NCI-H345 (cell line): ENCODE results near the gene PROKR1.
"Not testable (repeated sequence)": the region's sequence is repeated elsewhere in the genome, so short reads cannot be mapped to it uniquely, and the experiment has no call there.

Experiments
- DNase-seq: peaks from one replicate; lab custom pipeline; 2025; lab: John Stamatoyannopoulos, UW

The PROKR1 gene

DNA sequence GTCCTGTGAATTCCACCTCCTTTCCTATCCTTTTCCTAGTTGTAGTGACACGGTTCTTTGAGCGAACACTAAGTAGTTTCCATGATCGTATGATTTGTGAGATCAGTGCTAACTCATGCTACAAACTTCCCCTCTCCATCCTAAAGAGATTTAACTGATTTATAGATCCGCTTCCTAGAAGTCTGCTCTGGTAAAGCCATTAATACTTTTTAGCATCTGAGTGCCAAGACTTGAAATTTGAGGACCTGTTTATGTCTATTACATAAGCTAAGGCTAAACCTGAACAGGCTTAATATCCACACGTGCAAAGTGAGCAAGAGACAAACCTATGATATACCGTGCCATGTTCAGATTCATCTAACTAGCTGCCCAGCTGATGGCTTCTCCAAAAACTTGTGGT lies 14.9 kb downstream of the PROKR1 start:
- DNase-seq: no peak

DNA sequence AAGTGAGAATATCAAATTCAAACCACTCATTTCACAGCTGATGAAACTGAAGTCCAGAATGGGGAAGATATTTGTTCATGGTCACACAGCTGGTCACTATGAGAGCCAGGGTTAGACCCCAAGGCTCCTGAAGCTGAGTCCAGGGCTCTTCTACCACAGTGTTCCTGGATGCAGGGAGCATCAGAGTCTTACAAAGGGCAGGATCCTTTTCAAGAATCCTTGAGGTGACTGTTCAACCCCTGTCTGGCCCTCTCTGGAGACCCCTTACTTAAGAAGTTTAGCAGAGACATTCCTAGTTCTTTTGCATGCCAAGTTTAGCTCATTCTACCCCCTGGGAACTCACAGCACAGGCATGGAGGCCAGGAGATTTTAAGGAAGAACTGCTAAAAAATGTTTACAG lies 15.7 kb downstream of the PROKR1 start:
- no peak for DNase-seq

DNA sequence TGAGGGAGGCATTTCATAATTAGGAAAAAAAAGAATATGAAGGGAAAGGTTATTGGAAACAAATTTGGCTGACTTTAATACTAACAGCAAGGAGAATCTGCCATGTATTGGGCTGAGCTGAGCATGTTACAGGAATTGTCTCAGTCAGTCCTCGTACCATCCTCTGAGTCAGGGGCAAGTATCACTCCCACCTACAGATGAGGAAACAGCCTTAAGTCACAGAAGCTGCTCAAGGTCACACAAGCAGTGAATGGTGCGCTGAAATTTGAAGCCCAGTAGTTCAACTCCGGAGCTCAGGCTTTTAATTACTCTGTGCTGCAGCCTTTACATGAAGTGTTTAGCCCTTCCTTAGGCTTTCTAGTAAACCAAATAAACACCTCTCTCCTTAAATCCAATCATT lies 17.3 kb downstream of the PROKR1 start:
- no peak for DNase-seq

DNA sequence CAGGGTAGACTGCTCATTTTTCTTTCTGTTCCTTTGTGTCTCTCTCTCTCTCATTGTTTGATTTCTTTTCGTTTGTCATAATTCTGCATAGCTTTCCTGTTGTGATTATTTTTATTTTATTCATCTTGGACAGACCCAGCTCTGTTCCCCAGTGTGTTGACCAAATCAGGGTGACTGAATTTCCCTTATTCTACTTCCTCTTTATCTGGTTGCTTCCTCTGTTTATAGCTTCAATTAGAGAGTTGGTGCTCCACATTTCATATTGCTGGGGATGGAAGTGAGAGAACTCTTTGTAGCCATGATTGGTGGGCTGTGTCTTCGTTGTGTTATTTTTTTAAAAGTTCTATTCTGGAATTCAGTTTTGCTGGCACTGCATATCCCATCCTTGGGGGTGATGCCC lies 19.1 kb downstream of the PROKR1 start:
- no peak for DNase-seq

DNA sequence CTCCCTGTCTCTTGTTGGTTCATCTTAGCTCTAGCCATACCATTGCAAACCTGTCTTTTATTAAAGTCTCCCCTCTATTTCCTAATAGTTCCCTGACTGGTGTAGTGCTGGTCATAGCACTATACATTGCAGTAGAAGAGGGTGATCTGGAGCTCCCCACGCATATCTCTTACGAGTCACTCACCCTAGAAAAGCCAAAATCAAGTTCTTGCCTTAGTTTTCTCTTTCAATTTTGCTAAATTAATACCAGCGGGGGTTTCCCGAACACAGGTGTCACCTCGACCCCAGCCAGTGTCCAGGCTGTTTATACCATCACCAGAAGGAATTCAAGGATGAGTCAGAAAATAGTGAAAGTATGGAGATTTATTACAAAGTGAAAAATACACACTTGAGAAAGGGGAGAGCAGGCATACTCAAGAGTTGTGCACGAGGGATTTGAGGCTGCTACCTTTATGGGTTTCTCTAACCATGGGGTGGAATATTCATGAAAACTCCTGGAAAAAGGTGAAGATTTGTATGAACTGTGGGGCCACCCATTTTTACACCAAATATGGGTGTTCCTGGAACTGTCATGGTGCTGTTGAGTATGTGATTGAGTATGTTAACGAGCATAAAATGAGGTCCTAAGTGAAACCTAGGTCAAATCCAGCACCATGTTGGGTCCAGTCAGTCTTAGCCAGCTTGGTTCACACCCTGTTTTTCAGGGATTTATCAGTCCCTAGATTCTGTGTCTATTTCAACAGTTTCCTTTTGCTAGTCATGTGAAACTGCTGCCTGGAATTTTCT lies 20.2 kb downstream of the PROKR1 start:
- no peak for DNase-seq

DNA sequence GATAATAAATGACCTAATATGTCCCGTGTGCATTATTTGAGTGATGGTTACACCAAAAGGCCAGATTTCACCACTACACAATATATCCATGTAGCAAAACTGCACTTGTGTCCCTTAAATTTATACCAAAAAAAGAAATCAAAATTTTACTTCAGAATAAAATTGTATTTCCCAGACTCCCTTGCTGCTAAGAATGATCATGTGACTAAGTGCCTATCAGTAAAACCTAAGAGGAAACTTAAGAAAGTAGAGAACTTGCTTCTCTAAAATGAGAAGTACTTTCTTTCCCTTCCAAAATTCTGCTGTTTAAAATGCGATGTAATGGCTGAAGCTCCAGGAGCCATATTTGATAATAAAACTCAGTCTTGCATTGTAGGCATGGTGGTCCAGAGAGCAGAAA lies 24.0 kb downstream of the PROKR1 start:
- DNase-seq: no peak

DNA sequence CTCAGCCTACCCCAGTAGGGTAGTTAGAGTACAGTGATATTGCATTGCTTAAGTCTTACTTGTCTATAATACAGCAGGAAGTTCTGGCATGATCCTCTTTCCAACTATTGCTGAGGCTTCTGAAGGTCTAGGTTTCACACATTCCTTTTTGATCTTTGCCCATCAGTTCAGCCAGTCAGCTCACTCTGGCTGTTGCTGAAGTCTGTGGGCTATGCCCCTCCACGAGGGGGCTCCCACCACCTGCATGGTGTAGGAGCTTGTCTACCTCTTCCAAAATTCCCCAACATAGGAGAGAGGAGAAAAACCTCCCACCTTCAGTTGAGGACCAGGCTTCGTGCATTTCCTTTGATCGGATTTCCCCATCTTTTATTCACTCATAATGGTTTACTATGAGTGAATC lies 26.3 kb downstream of the PROKR1 start:
- no peak for DNase-seq

DNA sequence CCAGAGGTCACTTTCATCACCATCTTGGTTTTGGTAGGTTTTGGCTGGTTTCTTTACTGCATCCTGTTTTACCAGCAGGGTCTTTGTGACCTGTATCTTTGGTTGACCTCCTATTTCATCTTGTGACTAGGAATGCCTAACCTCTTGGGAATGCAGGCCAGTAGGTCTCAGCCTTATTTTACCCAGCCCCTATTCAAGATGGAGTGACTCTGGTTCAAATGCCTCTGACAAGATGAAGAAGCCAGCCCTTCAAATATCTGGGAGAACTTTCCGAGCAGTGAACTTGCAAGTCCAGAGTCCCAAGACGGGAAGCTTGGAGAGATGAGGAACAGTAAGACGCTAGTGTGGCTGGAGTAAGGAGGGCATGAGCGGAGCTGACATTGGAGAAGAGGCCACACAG lies 28.6 kb downstream of the PROKR1 start:
- no peak for DNase-seq

DNA sequence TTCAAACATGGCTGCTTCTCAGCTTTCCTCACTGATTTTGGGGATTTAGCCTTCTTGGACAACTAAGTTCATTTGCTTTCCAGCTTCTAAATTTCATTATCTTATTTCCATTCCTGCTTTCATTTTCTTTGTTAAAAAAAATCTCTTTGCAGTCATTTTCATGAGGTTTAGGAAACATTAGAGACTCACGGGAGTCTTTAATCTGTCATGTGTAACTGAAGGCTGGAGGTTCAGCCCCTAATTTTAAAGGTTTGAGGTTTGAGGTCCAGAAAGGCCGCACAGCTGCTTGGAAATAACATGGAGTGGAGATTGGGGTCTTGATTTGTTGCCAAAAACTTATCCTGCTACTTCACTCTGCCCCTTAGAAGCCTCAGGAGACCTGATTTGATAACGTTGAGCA lies 30.3 kb downstream of the PROKR1 start:
- DNase-seq: no peak

DNA sequence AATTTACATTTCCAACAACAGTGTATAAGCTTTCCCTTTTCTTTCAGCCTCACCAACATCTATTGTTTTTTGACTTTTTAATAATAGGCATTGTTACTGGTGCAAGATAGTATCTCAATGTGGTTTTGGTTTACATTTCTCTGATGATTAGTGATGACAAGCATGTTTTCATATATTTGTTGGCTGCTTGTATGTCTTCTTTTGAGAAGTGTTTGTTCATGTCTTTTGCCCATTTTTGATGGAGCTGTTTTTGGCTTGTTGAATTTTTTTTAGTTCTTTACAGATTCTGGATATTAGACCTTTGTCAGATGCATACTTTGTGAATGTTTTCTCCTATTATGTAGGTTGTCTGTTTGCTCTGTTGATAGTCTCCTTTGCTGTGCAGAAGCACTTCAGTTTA lies 32.1 kb downstream of the PROKR1 start:
- DNase-seq: no peak

DNA sequence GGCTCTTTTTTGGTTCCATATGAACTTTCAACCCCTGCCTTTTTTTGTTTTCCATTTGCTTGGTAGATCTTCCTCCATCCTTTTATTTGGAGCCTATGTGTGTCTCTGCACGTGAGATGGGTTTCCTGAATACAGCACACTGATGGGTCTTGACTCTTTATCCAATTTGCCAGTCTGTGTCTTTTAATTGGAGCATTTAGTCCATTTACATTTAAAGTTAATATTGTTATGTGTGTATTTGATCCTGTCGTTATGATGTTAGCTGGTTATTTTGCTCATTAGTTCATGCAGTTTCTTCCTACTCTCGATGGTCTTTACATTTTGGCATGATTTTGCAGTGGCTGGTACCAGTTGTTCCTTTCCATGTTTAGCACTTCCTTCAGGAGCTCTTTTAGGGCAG lies 34.5 kb downstream of the PROKR1 start:
- DNase-seq: not testable (repeated sequence)

DNA sequence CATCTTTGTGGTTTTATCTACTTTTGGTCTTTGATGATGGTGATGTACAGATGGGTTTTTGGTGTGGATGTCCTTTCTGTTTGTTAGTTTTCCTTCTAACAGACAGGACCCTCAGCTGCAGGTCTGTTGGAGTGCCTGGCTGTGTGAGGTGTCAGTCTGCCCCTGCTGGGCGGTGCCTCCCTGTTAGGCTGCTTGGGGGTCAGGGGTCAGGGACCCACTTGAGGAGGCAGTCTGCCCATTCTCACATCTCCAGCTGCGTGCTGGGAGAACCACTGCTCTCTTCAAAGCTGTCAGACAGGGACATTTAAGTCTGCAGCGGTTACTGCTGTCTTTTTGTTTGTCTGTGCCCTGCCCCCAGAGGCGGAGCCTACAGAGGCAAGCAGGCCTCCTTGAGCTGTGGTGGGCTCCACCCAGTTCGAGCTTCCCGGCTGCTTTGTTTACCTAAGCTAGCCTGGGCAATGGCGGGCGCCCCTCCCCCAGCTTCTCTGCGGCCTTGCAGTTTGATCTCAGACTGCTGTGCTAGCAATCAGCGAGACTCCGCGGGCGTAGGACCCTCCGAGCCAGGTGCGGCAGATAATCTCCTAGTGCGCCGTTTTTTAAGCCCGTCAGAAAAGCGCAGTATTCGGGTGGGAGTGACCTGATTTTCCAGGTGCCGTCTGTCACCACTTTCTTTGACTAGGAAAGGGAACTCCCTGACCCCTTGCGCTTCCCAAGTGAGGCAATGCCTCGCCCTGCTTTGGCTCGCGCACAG lies 36.0 kb downstream of the PROKR1 start:
- peak; percentile 60 for DNase-seq

DNA sequence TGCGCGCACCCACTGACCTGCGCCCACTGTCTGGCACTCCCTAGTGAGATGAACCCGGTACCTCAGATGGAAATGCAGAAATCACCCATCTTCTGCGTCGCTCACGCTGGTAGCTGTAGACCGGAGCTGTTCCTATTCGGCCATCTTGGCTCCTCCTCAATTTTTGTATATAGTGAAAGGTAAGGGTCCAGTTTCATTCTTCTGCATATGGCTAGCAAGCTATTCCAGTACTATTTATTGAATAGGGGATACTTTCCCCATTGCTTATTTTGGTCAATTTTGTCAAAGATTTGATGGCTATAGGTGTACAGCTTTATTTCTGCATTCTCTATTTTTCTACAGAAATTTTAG lies 36.5 kb downstream of the PROKR1 start:
- peak; percentile 45 for DNase-seq

DNA sequence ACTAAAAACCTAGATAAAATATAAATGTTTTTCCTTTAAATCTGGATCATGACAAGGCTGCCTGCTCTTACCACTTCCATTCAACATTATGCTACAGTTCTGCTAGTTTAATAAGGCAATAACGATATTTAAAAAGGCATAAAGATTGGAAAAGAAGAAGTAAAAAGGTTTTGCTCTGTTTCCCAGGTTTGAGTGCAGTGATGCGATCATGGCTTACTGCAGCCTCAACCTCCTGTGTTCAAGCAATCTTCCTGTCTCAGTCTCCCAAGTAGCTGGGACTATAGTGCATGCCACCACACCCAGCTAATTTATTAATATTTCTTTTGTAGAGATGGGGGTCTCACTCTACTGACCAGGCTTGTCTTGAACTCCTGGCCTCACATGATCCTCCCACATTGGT lies 40.8 kb downstream of the PROKR1 start:
- DNase-seq: no peak

DNA sequence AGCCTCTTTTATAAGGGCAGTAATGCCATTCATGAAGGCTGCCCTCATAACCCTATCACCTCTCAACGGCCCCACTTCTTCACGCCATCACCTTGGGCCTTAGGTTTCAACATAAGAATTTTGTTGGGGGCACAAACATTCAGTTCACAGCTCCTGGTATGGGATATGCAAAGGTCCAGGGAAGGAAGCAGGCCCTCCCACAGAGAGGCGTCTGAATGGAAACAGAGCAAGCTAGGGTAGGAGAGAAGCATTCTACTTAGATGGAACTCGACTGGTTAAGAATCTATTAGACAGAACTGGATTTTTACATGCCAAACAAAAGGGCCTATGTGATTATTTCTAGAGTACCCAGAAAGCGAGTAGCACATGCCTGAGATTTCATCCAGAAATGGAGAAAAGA lies 42.8 kb downstream of the PROKR1 start:
- DNase-seq: no peak

DNA sequence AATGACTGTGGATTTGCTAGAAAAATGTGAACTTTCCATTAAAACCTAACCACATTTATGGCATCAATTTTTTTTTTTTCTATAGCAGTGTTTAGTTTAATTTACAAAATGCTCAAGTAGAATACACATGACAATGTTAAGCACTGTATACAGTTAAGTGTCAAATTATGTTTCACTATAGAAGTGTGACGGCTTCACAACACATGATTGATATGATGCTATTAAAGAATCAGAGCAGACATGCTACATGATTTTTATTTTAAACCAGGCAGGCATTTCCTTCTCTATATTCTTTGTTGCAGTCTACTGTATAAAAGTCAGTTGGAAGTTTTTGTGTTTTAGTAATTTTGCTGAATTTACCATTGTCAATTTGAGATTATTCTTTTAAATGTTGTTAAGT lies 43.6 kb downstream of the PROKR1 start:
- no peak for DNase-seq

DNA sequence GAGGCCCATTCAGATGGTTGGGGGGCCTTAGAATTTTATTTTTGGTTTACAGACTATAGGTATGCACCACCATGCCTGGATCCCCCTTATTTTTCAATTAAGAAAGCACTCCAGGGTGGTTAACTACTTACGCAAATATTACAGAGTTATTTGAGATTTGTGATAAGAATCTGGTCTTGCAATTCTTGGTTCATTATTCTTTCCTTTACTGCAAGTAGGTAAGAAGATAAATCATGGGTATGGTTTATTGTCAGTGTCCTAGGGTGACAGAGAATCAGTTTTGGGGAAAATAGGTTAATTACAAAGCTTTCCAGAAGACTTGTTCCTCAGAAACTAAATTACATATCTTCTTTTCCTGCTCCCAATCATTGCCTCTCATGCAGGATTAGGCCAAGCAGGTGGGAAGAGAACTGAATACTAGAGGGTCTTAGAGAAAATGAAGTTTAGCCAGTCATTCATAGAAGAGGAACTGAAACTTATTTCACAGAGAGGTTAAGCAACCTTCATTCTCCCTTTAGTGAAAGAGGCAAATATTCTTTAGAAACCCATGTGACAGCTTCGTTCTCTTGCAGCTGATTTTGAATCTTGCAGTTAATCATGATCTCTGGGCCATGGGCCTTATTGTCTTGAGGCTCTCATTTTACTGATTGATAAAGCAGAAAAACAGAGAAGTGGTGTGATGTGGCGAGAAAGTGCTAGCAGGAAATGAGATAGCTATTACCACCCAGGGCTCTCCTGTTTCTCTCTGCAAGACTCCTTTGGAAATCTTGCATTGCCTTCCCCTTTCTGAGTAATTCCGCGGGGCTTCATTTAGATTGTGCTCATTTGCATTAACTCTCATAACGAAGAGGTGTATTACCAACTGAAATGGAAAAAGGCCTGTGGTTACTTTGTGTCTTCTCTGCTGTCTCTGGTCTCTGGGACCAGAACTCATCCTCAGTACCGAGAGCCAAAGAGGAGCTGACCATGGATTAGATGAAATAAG lies 46.5 kb downstream of the PROKR1 start:
- DNase-seq: no peak

DNA sequence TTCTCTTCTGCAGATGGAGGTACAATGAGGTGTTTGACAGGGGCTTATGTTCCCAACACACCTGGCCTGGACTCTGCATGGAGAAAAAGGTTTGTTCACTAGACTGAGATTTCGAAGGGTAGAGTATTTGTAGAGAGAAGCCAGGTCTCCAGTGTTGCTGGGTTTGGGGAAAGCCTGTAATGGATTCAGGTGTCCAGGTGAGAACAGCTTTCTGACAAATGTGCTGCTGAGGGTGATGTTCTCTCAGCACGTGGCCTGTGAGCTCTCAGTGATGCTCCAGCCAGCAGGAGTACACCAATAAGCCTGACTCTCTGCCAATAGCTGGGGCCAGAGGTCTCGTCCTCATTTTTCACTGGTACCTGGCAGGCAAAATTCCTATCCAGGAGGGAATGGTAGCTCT lies 47.5 kb downstream of the PROKR1 start:
- DNase-seq: no peak

DNA sequence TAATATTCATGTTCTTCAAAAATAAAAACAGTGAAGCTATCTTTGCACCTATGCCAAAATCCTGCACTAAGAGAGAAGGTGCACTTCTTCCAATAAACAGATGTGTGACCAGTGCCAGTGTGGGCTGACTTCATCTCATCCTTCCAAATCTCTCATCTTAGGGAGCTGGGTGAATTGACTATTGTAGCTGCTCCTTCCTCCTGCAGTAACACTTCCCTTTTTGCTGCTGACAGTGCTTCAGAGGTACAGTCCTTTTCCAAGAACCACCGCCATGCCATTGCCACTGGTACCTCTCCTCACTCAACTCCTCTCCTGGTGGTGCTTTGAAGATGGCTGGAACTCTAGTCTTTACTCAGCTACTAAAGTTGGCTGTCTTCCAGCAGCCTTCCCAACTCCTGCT lies 49.1 kb downstream of the PROKR1 start:
- DNase-seq: no peak

DNA sequence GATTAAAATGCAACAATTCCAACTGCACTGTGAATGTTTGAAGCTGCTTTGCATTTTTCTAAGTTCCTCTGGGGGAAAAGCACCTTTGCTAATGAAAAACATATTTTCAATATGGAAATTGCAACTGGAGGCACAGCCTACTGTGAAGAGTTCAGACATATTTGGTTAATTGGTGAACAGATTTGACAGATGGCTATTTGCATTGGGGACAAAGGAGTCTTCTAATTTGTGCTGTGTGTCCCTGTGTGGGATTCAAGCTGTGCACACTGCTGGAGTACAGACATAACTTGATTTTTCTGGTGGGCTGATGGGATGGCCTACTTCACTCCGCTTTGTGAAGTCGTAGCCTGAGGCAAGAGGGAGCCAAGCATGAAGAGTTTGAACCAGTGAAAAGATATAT lies 50.6 kb downstream of the PROKR1 start:
- peak; percentile 39 for DNase-seq

DNA sequence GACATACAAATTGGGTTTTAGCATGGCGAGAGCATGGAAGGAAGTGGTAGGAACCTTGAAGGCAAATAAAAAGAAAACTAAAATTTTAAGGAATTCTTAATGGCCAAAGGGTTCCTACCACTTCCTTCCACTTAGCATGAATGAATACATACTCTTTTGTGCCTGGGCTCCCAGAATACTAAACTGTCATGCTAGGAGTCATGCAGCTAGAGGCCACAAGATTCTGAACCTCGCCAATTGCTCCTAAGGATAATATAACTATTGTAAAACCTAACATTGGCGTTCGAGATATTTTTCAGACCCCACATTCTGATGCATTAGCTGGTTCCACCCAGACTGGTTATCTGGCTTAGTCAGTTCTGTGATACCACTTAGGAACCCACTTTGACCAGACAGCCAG lies 52.6 kb downstream of the PROKR1 start:
- no peak for DNase-seq

DNA sequence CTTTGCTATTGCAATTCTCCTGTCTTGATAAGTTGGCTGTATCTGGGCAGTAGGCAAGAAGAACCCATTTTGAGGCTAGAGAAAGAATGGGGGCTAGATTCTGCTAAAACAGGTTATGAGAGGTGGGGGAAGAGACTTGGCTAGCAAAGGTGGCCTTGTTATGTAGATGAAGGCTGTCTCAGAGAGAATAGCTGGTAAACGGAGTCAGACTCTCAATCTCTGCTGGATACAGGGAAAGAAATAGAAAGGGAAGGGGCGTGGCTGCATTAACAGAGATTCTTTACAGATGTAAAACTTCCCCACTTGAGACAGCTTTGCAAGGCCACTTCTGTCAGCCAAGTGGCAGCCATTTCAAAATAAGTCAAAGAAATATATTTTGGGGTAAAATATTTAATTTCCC lies 53.2 kb downstream of the PROKR1 start:
- no peak for DNase-seq
